Retinal pigment epithelial cell (primary cell): ENCODE data around the gene TLR1.

Experiments used
- DNase-seq: peaks from one replicate; pipeline ENCODE4 v3.0.0-alpha.2; 2010; ENCODE audit warnings: low read depth
- H3K4me3 ChIP-seq: 2 replicates; pipeline ENCODE4 v1.5.1; 2011; ENCODE audit warnings: mild to moderate bottlenecking, low read length, control low read depth, moderate library complexity
- CTCF ChIP-seq: conservative IDR thresholded peaks from 2 replicates; pipeline ENCODE4 v1.5.1; 2011; ENCODE audit warnings: low read depth, low read length, control low read depth, inconsistent platforms

TLR1 gene

GRCh38 chr4:38804654-38805295 lies at the start of gene TLR1:
TLR1 (minus strand) TSS chr4:38804791; CDS start chr4:38798831, 5,960 bp downstream.
- peak; percentile 49 for TF ChIP-seq CTCF
- H3K4me3 ChIP-seq = no peak within 1 kb of the TSS
- no peak for DNase-seq

GRCh38 chr4:38846015-38846414 lies 41.4 kb upstream of the TLR1 start:
- H3K4me3 ChIP-seq = no peak overlapping the region
- no peak for DNase-seq
- no peak for TF ChIP-seq CTCF

- no peak overlapping the region for H3K4me3 ChIP-seq
- no peak for TF ChIP-seq CTCF
- DNase-seq = no peak
Measured at GRCh38 chr4:38842994-38843393, 38.4 kb upstream of the TLR1 start.

- no peak overlapping the region for H3K4me3 ChIP-seq
- no peak for TF ChIP-seq CTCF
- DNase-seq = no peak
Measured at GRCh38 chr4:38837849-38838248, 33.3 kb upstream of the TLR1 start.

- no peak overlapping the region for H3K4me3 ChIP-seq
- TF ChIP-seq CTCF = no peak
- no peak for DNase-seq
Measured at GRCh38 chr4:38837334-38837733, 32.7 kb upstream of the TLR1 start.

- TF ChIP-seq CTCF = no peak
- no peak for DNase-seq
- no peak overlapping the region for H3K4me3 ChIP-seq
Measured at GRCh38 chr4:38834570-38834969, 30.0 kb upstream of the TLR1 start.

GRCh38 chr4:38832624-38833528 lies 28.3 kb upstream of the TLR1 start:
- TF ChIP-seq CTCF = peak; percentile 18
- no peak for DNase-seq
- H3K4me3 ChIP-seq = no peak overlapping the region
